Measurements from ENCODE around the gene PLA2G4F. TPM values are rescaled to one million over a fixed set of nuclear protein-coding genes. Genes with fewer than 3 reads are reported as not detected.

PLA2G4F gene
- total RNA-seq, 6 donors from 2014 or later, result 57.8 to 162 (median 99.8) TPM

- ATAC-seq (ENCODE audit: low FRiP score in 2 of 2) (no peak), DNase-seq (no peak)
- Histone ChIP-seq H3K4me1 (no peaks in the 10 kb centered on the region), H3K27ac (no peak overlapping the region), H3K4me3 (no peak overlapping the region), H3K27me3 (no peaks in the 10 kb centered on the region), H3K36me3 (peaks cover 0 to 3% (median 0%) of the 10 kb centered on the region in 4 donors), H3K9me3 (no peaks in the 10 kb centered on the region)
- 71% methylated on average over 6 of the region's 6 CpGs for WGBS, 2 donors
- TF ChIP-seq POLR2AphosphoS5 (IDR thresholded peaks at IDR 0.05) (no peak), POLR2A (IDR thresholded peaks at IDR 0.05) (peak in 1 of 4 donors; percentile 9)
These were observed 16.8 kb downstream of the PLA2G4F start for GRCh38 chr15:42139596-42139995.

- no peak overlapping the region for H3K4me3 ChIP-seq
- no peaks in the 10 kb centered on the region for H3K27me3 ChIP-seq
- H3K9me3 ChIP-seq, result no peaks in the 10 kb centered on the region
- no peaks in the 10 kb centered on the region for H3K4me1 ChIP-seq
- WGBS, 2 donors, result 37 to 61% methylated on average over 3 of the region's 3 CpGs
- DNase-seq, result peak in 1 of 2 donors; percentile 53
- no peak overlapping the region for H3K27ac ChIP-seq
- no peak for TF ChIP-seq POLR2AphosphoS5 (IDR thresholded peaks at IDR 0.05)
- no peak for TF ChIP-seq EP300 (IDR thresholded peaks at IDR 0.05)
- TF ChIP-seq POLR2A (IDR thresholded peaks at IDR 0.05), result no peak
- TF ChIP-seq CTCF (IDR thresholded peaks at IDR 0.05), result no peak
- ATAC-seq (ENCODE audit: low FRiP score in 2 of 2), result no peak
- H3K36me3 ChIP-seq, result peaks cover 0 to 3% (median 0%) of the 10 kb centered on the region in 4 donors
These were observed 17.5 kb downstream of the PLA2G4F start for GRCh38 chr15:42138968-42139386.

- peaks cover 0 to 3% (median 0%) of the 10 kb centered on the region in 4 donors for H3K36me3 ChIP-seq
- no peaks in the 10 kb centered on the region for H3K4me1 ChIP-seq
- WGBS, 2 donors, result 84 to 86% methylated on average over 1 to 4 of the region's 4 CpGs
- ATAC-seq (ENCODE audit: low FRiP score in 2 of 2), result no peak
- no peak overlapping the region for H3K4me3 ChIP-seq
- DNase-seq, result no peak
- no peaks in the 10 kb centered on the region for H3K27me3 ChIP-seq
- no peaks in the 10 kb centered on the region for H3K9me3 ChIP-seq
- TF ChIP-seq CTCF (IDR thresholded peaks at IDR 0.05), result no peak
- no peak for TF ChIP-seq POLR2AphosphoS5 (IDR thresholded peaks at IDR 0.05)
- TF ChIP-seq EP300 (IDR thresholded peaks at IDR 0.05), result no peak
- TF ChIP-seq POLR2A (IDR thresholded peaks at IDR 0.05), result peak in 1 of 4 donors; percentile 15
- no peak overlapping the region for H3K27ac ChIP-seq
These were observed 18.0 kb downstream of the PLA2G4F start for GRCh38 chr15:42138411-42138810.

- DNase-seq, result no peak
- TF ChIP-seq POLR2A (IDR thresholded peaks at IDR 0.05) (no peak), POLR2AphosphoS5 (IDR thresholded peaks at IDR 0.05) (no peak), EP300 (IDR thresholded peaks at IDR 0.05) (no peak), CTCF (IDR thresholded peaks at IDR 0.05) (peak in 4 of 6 experiments; percentile 39 to 48 (median 44))
- Histone ChIP-seq H3K9me3 (no peaks in the 10 kb centered on the region), H3K27ac (no peak overlapping the region), H3K4me3 (no peak overlapping the region), H3K27me3 (no peaks in the 10 kb centered on the region), H3K4me1 (no peaks in the 10 kb centered on the region), H3K36me3 (peaks cover 0 to 3% (median 0%) of the 10 kb centered on the region in 4 donors)
- peak in 1 of 2 donors; percentile 35 for ATAC-seq (ENCODE audit: low FRiP score in 2 of 2)
- WGBS, 2 donors, result 52 to 55% methylated on average over 11 of the region's 11 CpGs
These were observed 18.8 kb downstream of the PLA2G4F start for GRCh38 chr15:42137461-42138261.

GRCh38 chr15:42136513-42136912 lies 19.9 kb downstream of the PLA2G4F start:
- Histone ChIP-seq H3K4me3 (no peak overlapping the region), H3K4me1 (peaks cover 0 to 6% (median 2%) of the 10 kb centered on the region in 4 donors), H3K9me3 (no peaks in the 10 kb centered on the region), H3K27me3 (no peaks in the 10 kb centered on the region), H3K36me3 (no peaks in the 10 kb centered on the region), H3K27ac (no peak overlapping the region)
- TF ChIP-seq CTCF (IDR thresholded peaks at IDR 0.05), result no peak
- no peak for TF ChIP-seq POLR2AphosphoS5 (IDR thresholded peaks at IDR 0.05)
- TF ChIP-seq POLR2A (IDR thresholded peaks at IDR 0.05), result no peak
- no peak for TF ChIP-seq EP300 (IDR thresholded peaks at IDR 0.05)
- no peak for ATAC-seq (ENCODE audit: low FRiP score in 2 of 2)
- no peak for DNase-seq
- WGBS, 2 donors, result 80 to 87% methylated on average over 11 of the region's 11 CpGs
